ENCODE results near the gene ABCC9. TPM values are rescaled to one million over a fixed set of nuclear protein-coding genes. Genes with fewer than 3 reads are reported as not detected.

ABCC9 gene
- total RNA-seq, 2 donors from 2014 or later = 25.0 to 52.8 TPM

GRCh38 chr12:21971344-21971743 is 30.1 kb upstream of the ABCC9 start:
- no peaks in the 10 kb centered on the region for H3K27me3 ChIP-seq
- no peaks in the 10 kb centered on the region for H3K4me1 ChIP-seq
- DNase-seq (ENCODE audit: low spot score) = no peak
- no peak overlapping the region for H3K4me3 ChIP-seq
- H3K27ac ChIP-seq = no peak overlapping the region
- H3K36me3 ChIP-seq = no peaks in the 10 kb centered on the region
- TF ChIP-seq CTCF (IDR thresholded peaks at IDR 0.05) = no peak
- H3K9me3 ChIP-seq = no peaks in the 10 kb centered on the region

- Histone ChIP-seq H3K4me3 (no peak overlapping the region), H3K9me3 (no peaks in the 10 kb centered on the region), H3K4me1 (no peaks in the 10 kb centered on the region), H3K36me3 (no peaks in the 10 kb centered on the region), H3K27me3 (no peaks in the 10 kb centered on the region), H3K27ac (no peak overlapping the region)
- no peak for TF ChIP-seq CTCF (IDR thresholded peaks at IDR 0.05)
- no peak for DNase-seq (ENCODE audit: low spot score)
These were observed 21.6 kb upstream of the ABCC9 start for GRCh38 chr12:21962821-21963220.

- Histone ChIP-seq H3K4me1 (no peaks in the 10 kb centered on the region), H3K27me3 (no peaks in the 10 kb centered on the region), H3K27ac (no peak overlapping the region), H3K9me3 (no peaks in the 10 kb centered on the region), H3K4me3 (no peak overlapping the region), H3K36me3 (no peaks in the 10 kb centered on the region)
- no peak for DNase-seq (ENCODE audit: low spot score)
- no peak for TF ChIP-seq CTCF (IDR thresholded peaks at IDR 0.05)
These were observed 21.0 kb upstream of the ABCC9 start for GRCh38 chr12:21962236-21962635.

- DNase-seq (ENCODE audit: low spot score) = no peak
- Histone ChIP-seq H3K4me3 (no peak overlapping the region), H3K4me1 (no peaks in the 10 kb centered on the region), H3K27me3 (no peaks in the 10 kb centered on the region), H3K9me3 (peaks cover 0 to 43% of the 10 kb centered on the region in 2 donors), H3K36me3 (no peaks in the 10 kb centered on the region), H3K27ac (no peak overlapping the region)
- no peak for TF ChIP-seq CTCF (IDR thresholded peaks at IDR 0.05)
These were observed 9.4 kb upstream of the ABCC9 start for GRCh38 chr12:21950649-21951048.

- TF ChIP-seq CTCF (IDR thresholded peaks at IDR 0.05) = no peak
- DNase-seq (ENCODE audit: low spot score) = no peak
- H3K9me3 ChIP-seq = peaks cover 0 to 43% of the 10 kb centered on the region in 2 donors
- H3K27ac ChIP-seq = no peak overlapping the region
- no peak overlapping the region for H3K4me3 ChIP-seq
- H3K4me1 ChIP-seq = no peaks in the 10 kb centered on the region
- no peaks in the 10 kb centered on the region for H3K27me3 ChIP-seq
- H3K36me3 ChIP-seq = no peaks in the 10 kb centered on the region
These were observed 7.8 kb upstream of the ABCC9 start for GRCh38 chr12:21949036-21949435.

- no peak overlapping the region for H3K4me3 ChIP-seq
These were observed 5.8 kb upstream of the ABCC9 start for GRCh38 chr12:21946983-21947382.

More at GRCh38 chr12:21946983-21947382, 5.8 kb upstream of the ABCC9 start:
- H3K27me3 ChIP-seq = no peaks in the 10 kb centered on the region
- H3K9me3 ChIP-seq = peaks cover 0 to 43% of the 10 kb centered on the region in 2 donors
- no peaks in the 10 kb centered on the region for H3K4me1 ChIP-seq
- DNase-seq (ENCODE audit: low spot score) = no peak
- H3K36me3 ChIP-seq = no peaks in the 10 kb centered on the region
- no peak overlapping the region for H3K27ac ChIP-seq
- no peak for TF ChIP-seq CTCF (IDR thresholded peaks at IDR 0.05)
